ENCODE measurements around the gene CIAO3. TPM values are rescaled to one million over a fixed set of nuclear protein-coding genes. Genes with fewer than 3 reads are reported as not detected.

The CIAO3 gene
- total and polyA plus RNA-seq, 2 donors (not counting 1 experiment from before 2014, with no cell fraction given) = 59.4 to 68.4 TPM

GRCh38 chr16:779561-779960 lies 38.8 kb upstream of the CIAO3 start:
- Histone ChIP-seq H3K4me2 (replicated peaks; ENCODE audit: low read depth, low read length, poor library complexity, severe bottlenecking) (no peak overlapping the region), H4K20me1 (ENCODE audit: control insufficient read depth, insufficient read depth, low read length, poor library complexity, severe bottlenecking) (no peaks in the 10 kb centered on the region), H2AFZ (ENCODE audit: insufficient read depth, low read depth, low read length, poor library complexity, severe bottlenecking) (no peak overlapping the region), H3K27me3 (replicated peaks in 1 of 4; ENCODE audit: control extremely low read depth in 1 of 4, control insufficient read depth in 3 of 4, insufficient read depth in 4 of 4, low read length in 3 of 4) (peaks cover 0 to 28% (median 5%) of the 10 kb centered on the region in 4 experiments), H3K9me3 (ENCODE audit: control extremely low read depth in 1 of 3, control insufficient read depth in 2 of 3, insufficient read depth in 1 of 3, low read length in 2 of 3) (no peaks in the 10 kb centered on the region), H3K9ac (ENCODE audit: low read length) (no peak overlapping the region), H3K4me1 (ENCODE audit: control insufficient read depth in 2 of 2, insufficient read depth in 2 of 2, low read length in 2 of 2) (no peaks in the 10 kb centered on the region), H3K79me2 (ENCODE audit: control insufficient read depth, insufficient read depth, low read length) (no peaks in the 10 kb centered on the region), H3K27ac (ENCODE audit: low read length in 2 of 2) (no peak overlapping the region), H3K4me3 (ENCODE audit: control extremely low read depth in 1 of 5, extremely low read depth in 1 of 5, insufficient read depth in 1 of 5, low read depth in 2 of 5, low read length in 4 of 5) (no peak overlapping the region), H3K36me3 (replicated peaks in 1 of 2; ENCODE audit: control extremely low read depth in 1 of 2, control insufficient read depth in 1 of 2, extremely low read depth in 1 of 2, insufficient read depth in 2 of 2, low read length in 1 of 2) (no peaks in the 10 kb centered on the region)
- no peak overlapping the region for H3K27ac Mint-ChIP-seq
- no peaks in the 10 kb centered on the region for H3K4me1 Mint-ChIP-seq
- DNase-seq (no peak), ATAC-seq (ENCODE audit: low read depth) (no peak)
- WGBS (ENCODE audit: insufficient coverage) = 84% methylated on average over 12 of the region's 13 CpGs
- CTCF ChIA-PET = no interaction called here
- TF ChIP-seq CTCF (IDR thresholded peaks at IDR 0.05) (no peak), EZH2 (IDR thresholded peaks at IDR 0.05; ENCODE audit: borderline replicate concordance, insufficient read depth, low read depth, low read length, poor library complexity, severe bottlenecking) (no peak)
- H3K4me3 Mint-ChIP-seq = no peak overlapping the region
- POLR2A ChIA-PET = interaction anchor here (0.6 kb wide), 1 partner anchor 239 kb away, joined by 3 read pairs; no protein-coding TSS in a partner anchor
- no peaks in the 10 kb centered on the region for H3K9me3 Mint-ChIP-seq (ENCODE audit: insufficient read depth)
- H3K27me3 Mint-ChIP-seq = peaks cover 4% of the 10 kb centered on the region
- intact Hi-C loops (cut with micrococcal nuclease) = no loop called here

- ATAC-seq (ENCODE audit: low read depth) = no peak
- no peak for DNase-seq
- no peak overlapping the region for H3K4me2 ChIP-seq (replicated peaks; ENCODE audit: low read depth, low read length, poor library complexity, severe bottlenecking)
- no peaks in the 10 kb centered on the region for H3K4me1 ChIP-seq (ENCODE audit: control insufficient read depth in 2 of 2, insufficient read depth in 2 of 2, low read length in 2 of 2)
- H3K4me3 Mint-ChIP-seq = no peak overlapping the region
- H3K27me3 Mint-ChIP-seq = peaks cover 4% of the 10 kb centered on the region
- no peaks in the 10 kb centered on the region for H3K79me2 ChIP-seq (ENCODE audit: control insufficient read depth, insufficient read depth, low read length)
- CTCF ChIA-PET = no interaction called here
- no peak for TF ChIP-seq CTCF (IDR thresholded peaks at IDR 0.05)
- no peak for TF ChIP-seq EZH2 (IDR thresholded peaks at IDR 0.05; ENCODE audit: borderline replicate concordance, insufficient read depth, low read depth, low read length, poor library complexity, severe bottlenecking)
- no peaks in the 10 kb centered on the region for H3K9me3 Mint-ChIP-seq (ENCODE audit: insufficient read depth)
- no peak overlapping the region for H3K9ac ChIP-seq (ENCODE audit: low read length)
- POLR2A ChIA-PET = no interaction called here
- H3K27me3 ChIP-seq (replicated peaks in 1 of 4; ENCODE audit: control extremely low read depth in 1 of 4, control insufficient read depth in 3 of 4, insufficient read depth in 4 of 4, low read length in 3 of 4) = peaks cover 0 to 28% (median 5%) of the 10 kb centered on the region in 4 experiments
- no peak overlapping the region for H3K27ac Mint-ChIP-seq
- intact Hi-C loops (cut with micrococcal nuclease) = no loop called here
- H3K4me3 ChIP-seq (ENCODE audit: control extremely low read depth in 1 of 5, extremely low read depth in 1 of 5, insufficient read depth in 1 of 5, low read depth in 2 of 5, low read length in 4 of 5) = no peak overlapping the region
- no peaks in the 10 kb centered on the region for H3K9me3 ChIP-seq (ENCODE audit: control extremely low read depth in 1 of 3, control insufficient read depth in 2 of 3, insufficient read depth in 1 of 3, low read length in 2 of 3)
- no peaks in the 10 kb centered on the region for H4K20me1 ChIP-seq (ENCODE audit: control insufficient read depth, insufficient read depth, low read length, poor library complexity, severe bottlenecking)
- H3K36me3 ChIP-seq (replicated peaks in 1 of 2; ENCODE audit: control extremely low read depth in 1 of 2, control insufficient read depth in 1 of 2, extremely low read depth in 1 of 2, insufficient read depth in 2 of 2, low read length in 1 of 2) = no peaks in the 10 kb centered on the region
- no peaks in the 10 kb centered on the region for H3K4me1 Mint-ChIP-seq
- WGBS (ENCODE audit: insufficient coverage) = 83% methylated on average over 4 of the region's 6 CpGs
- no peak overlapping the region for H3K27ac ChIP-seq (ENCODE audit: low read length in 2 of 2)
- no peak overlapping the region for H2AFZ ChIP-seq (ENCODE audit: insufficient read depth, low read depth, low read length, poor library complexity, severe bottlenecking)
Measured at GRCh38 chr16:778909-779527, 38.2 kb upstream of the CIAO3 start.
